GM12891 (cell line): ENCODE measurements around the gene UBE3B.

Experiments used
- DNase-seq: peaks from one replicate; pipeline ENCODE4 v3.0.0; 2011; ENCODE audit warnings: low spot score; ENCODE audit not compliant: insufficient read length
- FAIRE-seq: peaks from 2 replicates; lab custom pipeline; 2011; peaks lifted over from hg19 to GRCh38; lab: Jason Lieb, UNC
- PAX5 ChIP-seq: IDR thresholded peaks from 2 replicates; pipeline ENCODE4 v1.6.1; 2011; ENCODE audit warnings: low read length, moderate library complexity, mild to moderate bottlenecking; ENCODE audit not compliant: insufficient read depth, severe bottlenecking
- POLR2A ChIP-seq: IDR thresholded peaks from 2 replicates; pipeline ENCODE4 v1.6.1; 2011; ENCODE audit warnings: low read depth, low read length, control low read depth
- POLR2AphosphoS5 ChIP-seq: IDR thresholded peaks from 2 replicates; pipeline ENCODE4 v1.6.1; 2011; ENCODE audit warnings: low read depth, low read length, control low read depth
- POU2F2 ChIP-seq: IDR thresholded peaks from 2 replicates; pipeline ENCODE4 v1.6.1; 2011; ENCODE audit warnings: low read depth, mild to moderate bottlenecking, control low read depth, low read length, moderate library complexity
- SPI1 ChIP-seq: IDR thresholded peaks from 2 replicates; pipeline ENCODE4 v1.6.1; 2011; ENCODE audit warnings: low read depth, low read length, control low read depth
- TAF1 ChIP-seq: IDR thresholded peaks from 2 replicates; pipeline ENCODE4 v1.6.1; 2011; ENCODE audit warnings: low read depth, low read length, control low read depth

Gene UBE3B

GRCh38 chr12:109553906-109554500, 76.6 kb downstream of the UBE3B start:
- DNase-seq (no peak), FAIRE-seq (peak; percentile 31)
- TF ChIP-seq SPI1 (no peak), POLR2AphosphoS5 (no peak), PAX5 (no peak), POU2F2 (no peak), POLR2A (no peak)

- TF ChIP-seq TAF1 (no peak), SPI1 (no peak), PAX5 (no peak), POLR2A (no peak), POU2F2 (no peak), POLR2AphosphoS5 (no peak)
- DNase-seq (no peak), FAIRE-seq (no peak)
Measured at GRCh38 chr12:109554761-109555160, 77.3 kb downstream of the UBE3B start.

- DNase-seq: no peak
- FAIRE-seq: peak; percentile 43
- TF ChIP-seq PAX5 (no peak), POU2F2 (no peak), SPI1 (no peak), TAF1 (no peak), POLR2AphosphoS5 (no peak), POLR2A (no peak)
Measured at GRCh38 chr12:109555431-109556315, 78.2 kb downstream of the UBE3B start.

- FAIRE-seq: no peak
- no peak for TF ChIP-seq POU2F2
- no peak for TF ChIP-seq POLR2A
- TF ChIP-seq TAF1: no peak
- no peak for TF ChIP-seq PAX5
- TF ChIP-seq SPI1: no peak
- TF ChIP-seq POLR2AphosphoS5: no peak
- no peak for DNase-seq
Measured at GRCh38 chr12:109557200-109557599, 79.8 kb downstream of the UBE3B start.

GRCh38 chr12:109557805-109558204, 80.4 kb downstream of the UBE3B start:
- no peak for DNase-seq
- no peak for FAIRE-seq
- TF ChIP-seq POLR2A: no peak
- TF ChIP-seq POLR2AphosphoS5: no peak
- TF ChIP-seq PAX5: no peak
- TF ChIP-seq POU2F2: no peak
- TF ChIP-seq SPI1: no peak
- no peak for TF ChIP-seq TAF1

- no peak for TF ChIP-seq SPI1
- no peak for TF ChIP-seq TAF1
- TF ChIP-seq POLR2A: no peak
- TF ChIP-seq POU2F2: no peak
- TF ChIP-seq POLR2AphosphoS5: no peak
- TF ChIP-seq PAX5: no peak
- no peak for DNase-seq
- no peak for FAIRE-seq
Measured at GRCh38 chr12:109558374-109559199, 81.2 kb downstream of the UBE3B start.

GRCh38 chr12:109559200-109559505, 81.7 kb downstream of the UBE3B start:
- no peak for DNase-seq
- FAIRE-seq: no peak
- TF ChIP-seq PAX5: no peak
- no peak for TF ChIP-seq POLR2AphosphoS5
- no peak for TF ChIP-seq POLR2A
- no peak for TF ChIP-seq SPI1
- TF ChIP-seq POU2F2: no peak
- no peak for TF ChIP-seq TAF1

- FAIRE-seq (no peak), DNase-seq (no peak)
- TF ChIP-seq PAX5 (no peak), POLR2AphosphoS5 (no peak), POU2F2 (no peak), TAF1 (no peak), POLR2A (no peak), SPI1 (no peak)
Measured at GRCh38 chr12:109559601-109560000, 82.2 kb downstream of the UBE3B start.

GRCh38 chr12:109560867-109561710, 83.7 kb downstream of the UBE3B start:
- TF ChIP-seq SPI1 (no peak), POLR2A (no peak), PAX5 (no peak), POU2F2 (no peak), TAF1 (no peak), POLR2AphosphoS5 (no peak)
- DNase-seq: no peak
- no peak for FAIRE-seq

GRCh38 chr12:109561711-109562030, 84.2 kb downstream of the UBE3B start:
- no peak for TF ChIP-seq POLR2A
- TF ChIP-seq POLR2AphosphoS5: no peak
- TF ChIP-seq PAX5: no peak
- no peak for TF ChIP-seq TAF1
- TF ChIP-seq SPI1: no peak
- TF ChIP-seq POU2F2: no peak
- DNase-seq: no peak
- no peak for FAIRE-seq
